ENCODE measurements around the gene UGT1A8. TPM values are rescaled to one million over a fixed set of nuclear protein-coding genes. Genes with fewer than 3 reads are reported as not detected.

The UGT1A8 gene
- total and polyA plus RNA-seq, 2 donors (not counting 1 experiment from before 2014, with no cell fraction given) = not detected

GRCh38 chr2:233598952-233599351, 18.5 kb upstream of the UGT1A8 start:
- Mint-ChIP-seq H3K4me1 (peaks cover 6% of the 10 kb centered on the region), H3K9me3 (ENCODE audit: insufficient read depth) (peaks cover 10% of the 10 kb centered on the region), H3K27ac (no peak overlapping the region), H3K27me3 (peaks cover 16% of the 10 kb centered on the region), H3K4me3 (no peak overlapping the region)
- Histone ChIP-seq H3K36me3 (replicated peaks in 1 of 2; ENCODE audit: control extremely low read depth in 1 of 2, control insufficient read depth in 1 of 2, extremely low read depth in 1 of 2, insufficient read depth in 2 of 2, low read length in 1 of 2) (no peaks in the 10 kb centered on the region), H3K9ac (ENCODE audit: low read length) (no peak overlapping the region), H3K4me1 (ENCODE audit: control insufficient read depth in 2 of 2, insufficient read depth in 2 of 2, low read length in 2 of 2) (no peaks in the 10 kb centered on the region), H3K27me3 (replicated peaks in 1 of 4; ENCODE audit: control extremely low read depth in 1 of 4, control insufficient read depth in 3 of 4, insufficient read depth in 4 of 4, low read length in 3 of 4) (peaks cover 0 to 6% (median 4%) of the 10 kb centered on the region in 4 experiments), H3K27ac (ENCODE audit: low read length in 2 of 2) (no peak overlapping the region), H2AFZ (ENCODE audit: insufficient read depth, low read depth, low read length, poor library complexity, severe bottlenecking) (no peak overlapping the region), H3K4me2 (replicated peaks; ENCODE audit: low read depth, low read length, poor library complexity, severe bottlenecking) (no peak overlapping the region), H3K4me3 (ENCODE audit: control extremely low read depth in 1 of 5, extremely low read depth in 1 of 5, insufficient read depth in 1 of 5, low read depth in 2 of 5, low read length in 4 of 5) (no peak overlapping the region), H4K20me1 (ENCODE audit: control insufficient read depth, insufficient read depth, low read length, poor library complexity, severe bottlenecking) (no peaks in the 10 kb centered on the region), H3K9me3 (ENCODE audit: control extremely low read depth in 1 of 3, control insufficient read depth in 2 of 3, insufficient read depth in 1 of 3, low read length in 2 of 3) (peaks cover 0 to 3% (median 0%) of the 10 kb centered on the region in 3 donors), H3K79me2 (ENCODE audit: control insufficient read depth, insufficient read depth, low read length) (no peaks in the 10 kb centered on the region)
- ATAC-seq (ENCODE audit: low read depth) (no peak), DNase-seq (no peak)
- 83% methylated on average over 2 of the region's 3 CpGs for WGBS (ENCODE audit: insufficient coverage)
- TF ChIP-seq CTCF (IDR thresholded peaks at IDR 0.05) (no peak), EZH2 (IDR thresholded peaks at IDR 0.05; ENCODE audit: borderline replicate concordance, insufficient read depth, low read depth, low read length, poor library complexity, severe bottlenecking) (no peak)
- CTCF ChIA-PET = interaction anchor here (0.7 kb wide), 1 partner anchor 1663 kb away, joined by 5 read pairs; no protein-coding TSS in a partner anchor
- intact Hi-C loops (cut with micrococcal nuclease) = no loop called here
- POLR2A ChIA-PET = no interaction called here

DNA sequence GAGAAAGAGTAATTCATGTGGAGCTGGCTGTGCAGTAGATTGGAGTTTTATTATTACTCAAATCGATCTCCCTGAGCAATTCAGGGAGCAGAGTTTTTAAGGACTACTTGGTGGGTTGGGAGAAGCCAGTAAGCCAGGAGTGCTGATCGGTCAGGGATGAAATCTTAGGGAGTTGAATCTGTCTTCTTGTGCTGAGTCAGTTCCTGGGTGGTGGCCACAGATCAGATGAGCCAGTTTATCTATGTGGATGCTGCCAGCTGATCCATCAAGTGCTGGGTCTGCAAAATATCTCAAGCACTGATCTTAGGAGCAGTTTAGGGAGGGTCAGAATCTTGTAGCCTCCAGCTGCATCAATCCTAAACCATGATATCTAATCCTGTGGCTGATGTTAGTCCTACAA, 17.0 kb upstream of the UGT1A8 start:
- H3K36me3 ChIP-seq (replicated peaks in 1 of 2; ENCODE audit: control extremely low read depth in 1 of 2, control insufficient read depth in 1 of 2, extremely low read depth in 1 of 2, insufficient read depth in 2 of 2, low read length in 1 of 2) = no peaks in the 10 kb centered on the region
- intact Hi-C loops (cut with micrococcal nuclease) = no loop called here
- peaks cover 6% of the 10 kb centered on the region for H3K4me1 Mint-ChIP-seq
- no peak for DNase-seq
- no peak overlapping the region for H3K27ac ChIP-seq (ENCODE audit: low read length in 2 of 2)
- H3K4me3 Mint-ChIP-seq = no peak overlapping the region
- no peak overlapping the region for H2AFZ ChIP-seq (ENCODE audit: insufficient read depth, low read depth, low read length, poor library complexity, severe bottlenecking)
- TF ChIP-seq EZH2 (IDR thresholded peaks at IDR 0.05; ENCODE audit: borderline replicate concordance, insufficient read depth, low read depth, low read length, poor library complexity, severe bottlenecking) (no peak), CTCF (IDR thresholded peaks at IDR 0.05) (no peak)
- CTCF ChIA-PET = no interaction called here
- no peak overlapping the region for H3K9ac ChIP-seq (ENCODE audit: low read length)
- no peak overlapping the region for H3K4me2 ChIP-seq (replicated peaks; ENCODE audit: low read depth, low read length, poor library complexity, severe bottlenecking)
- peaks cover 0 to 3% (median 0%) of the 10 kb centered on the region in 3 donors for H3K9me3 ChIP-seq (ENCODE audit: control extremely low read depth in 1 of 3, control insufficient read depth in 2 of 3, insufficient read depth in 1 of 3, low read length in 2 of 3)
- H3K79me2 ChIP-seq (ENCODE audit: control insufficient read depth, insufficient read depth, low read length) = no peaks in the 10 kb centered on the region
- H3K4me3 ChIP-seq (ENCODE audit: control extremely low read depth in 1 of 5, extremely low read depth in 1 of 5, insufficient read depth in 1 of 5, low read depth in 2 of 5, low read length in 4 of 5) = no peak overlapping the region
- no peak overlapping the region for H3K27ac Mint-ChIP-seq
- peaks cover 0 to 6% (median 4%) of the 10 kb centered on the region in 4 experiments for H3K27me3 ChIP-seq (replicated peaks in 1 of 4; ENCODE audit: control extremely low read depth in 1 of 4, control insufficient read depth in 3 of 4, insufficient read depth in 4 of 4, low read length in 3 of 4)
- no peaks in the 10 kb centered on the region for H4K20me1 ChIP-seq (ENCODE audit: control insufficient read depth, insufficient read depth, low read length, poor library complexity, severe bottlenecking)
- H3K9me3 Mint-ChIP-seq (ENCODE audit: insufficient read depth) = peaks cover 10% of the 10 kb centered on the region
- no peak for ATAC-seq (ENCODE audit: low read depth)
- POLR2A ChIA-PET = no interaction called here
- WGBS (ENCODE audit: insufficient coverage) = 95% methylated on average over 2 of the region's 2 CpGs
- H3K4me1 ChIP-seq (ENCODE audit: control insufficient read depth in 2 of 2, insufficient read depth in 2 of 2, low read length in 2 of 2) = no peaks in the 10 kb centered on the region
- peaks cover 19% of the 10 kb centered on the region for H3K27me3 Mint-ChIP-seq

Data from B cell (primary cell).